Ectodermal cell (in vitro differentiated cells): ENCODE measurements around the gene OTOF.

Experiments
- H3K27ac ChIP-seq: 2 replicates; pipeline ENCODE4 v1.7.0; 2013; ENCODE audit warnings: mild to moderate bottlenecking, low read depth, low read length; ENCODE audit not compliant: insufficient read depth, poor library complexity, severe bottlenecking
- H3K27me3 ChIP-seq: 2 replicates; pipeline ENCODE4 v1.7.0; 2013; ENCODE audit warnings: mild to moderate bottlenecking, low read length; ENCODE audit not compliant: insufficient read depth, control insufficient read depth, poor library complexity, severe bottlenecking
- H3K36me3 ChIP-seq: one replicate; pipeline ENCODE4 v1.7.0; 2013; ENCODE audit warnings: low read length; ENCODE audit not compliant: control insufficient read depth, insufficient read depth
- H3K4me1 ChIP-seq: one replicate; pipeline ENCODE4 v1.7.0; 2013; ENCODE audit warnings: low read length; ENCODE audit not compliant: control insufficient read depth, insufficient read depth
- H3K4me3 ChIP-seq: 2 replicates; pipeline ENCODE4 v1.7.0; 2013; ENCODE audit warnings: low read depth, low read length, control low read depth; ENCODE audit not compliant: insufficient read depth
- H3K9me3 ChIP-seq: 2 replicates; pipeline ENCODE4 v1.7.0; 2013; ENCODE audit warnings: mild to moderate bottlenecking, low read length, moderate library complexity; ENCODE audit not compliant: control insufficient read depth
- WGBS, 2 experiments: methylation state at CpG; one replicate each; pipeline ENCODE4 v1.1.7; 2013; ENCODE audit warnings: missing lambda C conversion rate in 2 of 2; 5-methylcytosine and 5-hydroxymethylcytosine counted together

OTOF gene

DNA sequence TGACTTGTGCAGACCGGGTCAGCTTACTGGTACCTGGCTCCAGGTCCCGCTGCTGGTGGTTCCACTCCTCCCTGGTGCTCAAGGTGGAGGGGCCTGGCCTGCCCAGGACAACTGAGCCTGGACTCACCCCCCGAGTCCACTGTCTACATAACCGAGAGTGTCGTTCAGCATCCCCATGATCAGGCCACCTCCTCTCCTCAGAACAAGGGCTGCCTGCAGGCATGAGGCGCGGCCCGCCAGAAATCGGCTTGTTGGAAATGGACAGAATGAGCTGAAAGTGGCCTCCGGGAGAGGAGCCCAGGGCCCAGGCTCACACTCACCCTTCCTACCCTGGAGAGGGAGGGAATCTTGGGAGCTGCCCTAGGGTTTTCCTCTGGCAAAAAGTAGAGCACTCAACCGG, 38.9 kb upstream of the OTOF start:
- Histone ChIP-seq H3K36me3 (no peaks in the 10 kb centered on the region), H3K27me3 (no peaks in the 10 kb centered on the region), H3K9me3 (no peaks in the 10 kb centered on the region), H3K4me1 (peaks cover 2% of the 10 kb centered on the region), H3K4me3 (no peak overlapping the region), H3K27ac (no peak overlapping the region)
- 86% methylated on average over 11 of the region's 11 CpGs for WGBS, 2 experiments

DNA sequence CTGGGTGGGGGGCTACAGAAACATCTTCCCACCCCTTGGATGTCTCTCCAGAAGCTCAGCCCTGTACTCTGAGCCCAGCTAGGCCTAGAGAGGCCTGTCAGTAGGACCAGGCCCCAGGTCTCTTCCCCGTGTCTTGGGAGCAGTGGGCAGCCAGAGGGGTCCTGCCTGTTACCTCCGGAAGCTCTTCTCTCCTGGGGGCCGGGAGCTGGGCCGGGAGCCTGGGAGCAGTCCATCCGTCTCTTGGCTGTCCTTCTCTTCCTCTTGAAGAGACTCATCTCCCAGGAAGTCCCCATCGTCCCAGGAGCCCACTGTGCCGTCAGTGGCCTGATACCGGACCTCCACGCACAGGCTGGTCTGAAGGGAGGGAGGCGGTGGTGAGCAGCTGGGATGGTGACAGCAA, 38.3 kb upstream of the OTOF start:
- Histone ChIP-seq H3K27ac (no peak overlapping the region), H3K4me3 (no peak overlapping the region), H3K4me1 (no peaks in the 10 kb centered on the region), H3K27me3 (no peaks in the 10 kb centered on the region), H3K9me3 (no peaks in the 10 kb centered on the region), H3K36me3 (no peaks in the 10 kb centered on the region)
- WGBS, 2 experiments, result 94 to 97% methylated on average over 10 of the region's 10 CpGs

DNA sequence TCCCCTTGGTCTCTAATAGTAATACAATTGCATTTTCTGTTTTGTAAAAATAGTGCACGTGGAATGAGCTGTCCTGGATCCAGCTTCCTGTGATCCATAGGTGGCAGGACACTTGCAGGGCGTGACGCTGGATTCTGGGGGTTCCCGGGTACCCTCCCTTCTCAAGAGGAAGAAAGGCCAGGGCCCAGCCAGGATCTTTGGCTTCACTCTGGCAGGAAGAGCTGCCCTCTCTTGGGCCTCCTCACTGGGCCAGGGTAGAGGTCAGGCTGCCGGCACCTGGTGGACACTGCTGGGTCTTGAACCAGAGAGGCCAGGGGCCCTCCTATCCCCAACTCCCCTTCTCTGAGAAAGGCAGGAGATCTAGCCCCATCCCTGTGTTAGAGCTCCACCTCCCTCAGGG, 37.8 kb upstream of the OTOF start:
- 65% methylated on average over 5 of the region's 5 CpGs for WGBS, 2 experiments

DNA sequence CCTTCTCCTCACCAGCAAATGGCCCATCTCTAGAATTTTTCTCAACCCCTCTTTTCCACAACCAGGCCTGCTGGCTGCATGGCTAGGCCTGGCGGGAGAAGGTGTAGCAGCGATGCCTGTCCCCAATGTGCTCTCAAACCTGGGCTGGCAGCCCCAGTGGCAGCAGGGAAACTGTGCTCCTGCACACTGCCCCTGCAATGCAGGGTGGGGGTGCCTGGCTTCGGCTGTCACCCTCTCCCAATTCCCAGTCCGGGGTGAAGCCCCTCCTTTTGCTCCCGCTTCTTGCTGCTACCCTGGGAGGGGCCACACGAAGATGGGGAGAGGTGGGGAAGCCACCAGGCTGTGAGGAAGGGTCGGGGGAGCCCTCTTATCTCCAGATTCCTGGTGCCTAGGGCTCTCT, 36.1 kb upstream of the OTOF start:
- Histone ChIP-seq H3K27ac (no peak overlapping the region), H3K4me3 (no peak overlapping the region), H3K36me3 (no peaks in the 10 kb centered on the region), H3K9me3 (no peaks in the 10 kb centered on the region), H3K4me1 (no peaks in the 10 kb centered on the region), H3K27me3 (no peaks in the 10 kb centered on the region)
- WGBS, 2 experiments, result 91 to 93% methylated on average over 7 of the region's 7 CpGs

More for the DNA sequence above, 37.8 kb upstream of the OTOF start:
- Histone ChIP-seq H3K27me3 (no peaks in the 10 kb centered on the region), H3K36me3 (no peaks in the 10 kb centered on the region), H3K4me3 (no peak overlapping the region), H3K4me1 (no peaks in the 10 kb centered on the region), H3K27ac (no peak overlapping the region), H3K9me3 (no peaks in the 10 kb centered on the region)

DNA sequence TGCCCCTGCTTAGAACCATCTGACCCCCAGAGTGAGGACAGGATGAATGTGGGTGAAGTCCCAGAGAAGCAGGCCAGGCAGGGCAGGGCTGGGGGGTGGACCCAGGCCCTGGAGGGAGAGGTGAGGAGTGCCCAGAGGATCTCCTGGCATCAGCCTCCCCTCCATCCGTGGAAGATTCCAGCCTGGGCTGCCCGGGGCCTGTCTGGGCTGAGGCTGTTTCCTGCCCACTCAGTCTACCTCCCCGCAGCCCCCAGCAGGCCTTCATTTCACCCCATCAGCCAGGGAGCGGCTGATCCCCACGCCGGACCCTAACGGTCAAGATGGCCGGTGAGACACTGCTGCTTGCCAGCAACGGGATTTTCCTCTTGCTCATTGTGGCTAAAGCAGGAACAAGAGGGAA, 35.3 kb upstream of the OTOF start:
- Histone ChIP-seq H3K36me3 (no peaks in the 10 kb centered on the region), H3K9me3 (no peaks in the 10 kb centered on the region), H3K27me3 (no peaks in the 10 kb centered on the region), H3K27ac (no peak overlapping the region), H3K4me3 (no peak overlapping the region), H3K4me1 (no peaks in the 10 kb centered on the region)
- 90 to 92% methylated on average over 9 of the region's 9 CpGs for WGBS, 2 experiments

DNA sequence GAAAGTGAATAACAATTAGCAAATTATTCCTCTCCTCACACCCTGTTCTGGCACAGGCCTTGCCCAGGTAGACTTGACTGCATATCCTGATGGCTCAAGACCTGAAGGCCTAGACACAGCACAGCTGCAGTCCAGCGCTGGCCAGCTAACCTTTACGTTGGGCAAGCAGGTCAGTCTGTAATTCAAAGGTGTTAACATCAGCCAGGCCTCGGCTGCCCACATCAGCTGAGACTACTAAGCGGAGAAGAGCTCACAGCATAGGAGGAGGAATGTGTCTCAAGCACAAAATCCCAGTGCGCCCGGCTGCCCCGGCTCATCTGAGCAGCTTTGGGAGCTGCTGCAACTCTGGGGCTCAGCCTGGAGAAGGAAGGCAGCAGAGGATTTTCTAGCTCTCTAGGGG, 33.5 kb upstream of the OTOF start:
- no peaks in the 10 kb centered on the region for H3K9me3 ChIP-seq
- WGBS, 2 experiments, result 93 to 94% methylated on average over 7 of the region's 7 CpGs
- H3K4me3 ChIP-seq, result no peak overlapping the region
- H3K27me3 ChIP-seq, result no peaks in the 10 kb centered on the region
- H3K4me1 ChIP-seq, result no peaks in the 10 kb centered on the region
- no peak overlapping the region for H3K27ac ChIP-seq
- no peaks in the 10 kb centered on the region for H3K36me3 ChIP-seq

DNA sequence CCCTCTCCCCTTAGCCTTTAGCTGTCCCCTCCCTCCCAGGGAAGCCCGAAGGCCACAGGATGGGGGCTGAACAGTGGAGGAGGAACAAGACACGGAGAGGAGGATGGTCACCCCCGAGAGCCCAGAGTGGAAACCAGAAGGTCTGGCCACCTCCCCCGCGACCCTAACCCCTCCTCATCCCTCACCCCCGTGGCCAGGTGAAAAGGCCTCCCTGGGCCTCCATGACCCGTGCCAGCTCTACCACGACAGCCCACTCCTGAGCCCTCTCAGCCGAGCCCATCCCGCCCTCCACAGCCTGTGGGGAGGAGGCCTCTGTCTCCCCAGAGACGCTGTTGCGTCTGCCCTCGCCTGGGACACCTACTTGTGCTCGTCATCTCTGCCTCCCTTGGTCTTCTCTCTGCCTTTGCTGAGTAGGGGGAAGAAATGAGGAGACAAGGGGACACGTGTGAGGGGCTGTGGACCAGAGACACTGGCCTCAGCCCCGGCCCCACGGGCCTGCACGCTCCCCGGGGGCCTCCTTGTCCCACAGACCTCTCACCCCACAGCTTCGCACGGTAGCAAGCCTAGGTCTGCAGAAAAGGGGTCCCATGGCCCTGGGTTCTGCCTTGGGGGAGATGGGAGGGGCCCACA, 32.5 kb upstream of the OTOF start:
- Histone ChIP-seq H3K4me1 (no peaks in the 10 kb centered on the region), H3K36me3 (no peaks in the 10 kb centered on the region), H3K27me3 (no peaks in the 10 kb centered on the region), H3K9me3 (no peaks in the 10 kb centered on the region), H3K4me3 (no peak overlapping the region), H3K27ac (no peak overlapping the region)
- 93% methylated on average over 21 of the region's 21 CpGs for WGBS, 2 experiments

DNA sequence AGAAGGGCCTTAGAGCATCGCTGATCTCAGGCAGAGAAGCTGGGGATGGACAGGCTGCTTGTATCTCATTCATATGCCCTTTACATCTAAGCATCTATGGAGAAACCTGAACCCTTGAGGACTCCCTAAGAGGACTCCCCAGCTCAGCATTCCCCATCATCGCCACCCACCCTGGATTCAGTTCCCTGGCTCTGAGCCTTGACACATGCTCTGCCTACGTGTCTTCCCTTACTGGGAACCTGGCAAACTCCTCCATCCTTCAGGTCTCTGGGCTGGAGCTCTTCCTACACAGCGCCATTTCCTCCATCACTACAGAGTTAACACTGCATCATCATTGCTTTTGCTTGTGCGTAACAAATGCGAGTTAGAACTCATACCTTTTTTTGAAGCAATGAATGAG, 31.2 kb upstream of the OTOF start:
- WGBS, 2 experiments, result 95% methylated on average over 6 of the region's 6 CpGs
- H3K9me3 ChIP-seq, result no peaks in the 10 kb centered on the region
- H3K36me3 ChIP-seq, result no peaks in the 10 kb centered on the region
- H3K27ac ChIP-seq, result no peak overlapping the region
- peaks cover under 1% of the 10 kb centered on the region for H3K27me3 ChIP-seq
- no peaks in the 10 kb centered on the region for H3K4me1 ChIP-seq
- H3K4me3 ChIP-seq, result no peak overlapping the region

DNA sequence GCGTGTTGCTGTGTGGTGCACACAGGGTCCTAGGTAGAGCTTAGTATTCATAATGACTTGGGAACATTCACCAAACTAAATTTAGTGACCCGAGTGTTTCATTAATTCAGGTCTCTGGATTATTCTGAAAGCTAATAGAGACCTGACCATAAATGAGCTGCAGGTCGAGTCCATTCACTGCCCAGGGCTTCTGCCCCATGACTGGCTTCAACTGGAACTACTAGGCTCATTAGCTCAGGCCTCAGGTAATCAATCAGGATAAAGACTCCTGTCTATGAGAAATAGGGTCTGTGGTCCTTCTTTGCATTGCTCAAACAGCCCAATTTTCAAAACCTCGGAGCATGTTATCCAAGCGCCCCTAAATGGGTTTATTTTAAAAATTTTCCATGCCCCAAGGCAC, 30.0 kb upstream of the OTOF start:
- Histone ChIP-seq H3K9me3 (no peaks in the 10 kb centered on the region), H3K27me3 (peaks cover 5% of the 10 kb centered on the region), H3K27ac (no peak overlapping the region), H3K4me1 (no peaks in the 10 kb centered on the region), H3K4me3 (no peak overlapping the region), H3K36me3 (no peaks in the 10 kb centered on the region)
- WGBS, 2 experiments, result 89 to 94% methylated on average over 5 of the region's 5 CpGs

DNA sequence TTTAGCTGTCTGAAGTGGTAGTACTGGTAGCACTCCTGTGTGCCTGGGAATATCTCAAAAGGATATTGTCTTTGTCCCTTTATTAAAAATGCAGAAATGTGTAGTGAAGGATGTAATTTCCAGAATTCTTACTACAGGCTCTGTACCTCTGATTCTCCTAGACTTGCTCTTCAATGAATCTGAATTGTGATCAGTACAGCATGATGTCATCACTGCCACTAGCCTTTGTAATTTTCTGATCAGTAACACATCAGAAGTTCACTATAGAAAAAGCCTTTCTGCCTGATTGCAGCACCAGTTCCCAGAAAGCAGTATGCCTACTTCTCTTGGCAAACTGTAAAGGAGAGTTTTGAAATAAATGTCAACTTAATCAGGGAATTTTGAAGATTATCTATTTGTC, 29.2 kb upstream of the OTOF start:
- no peaks in the 10 kb centered on the region for H3K4me1 ChIP-seq
- H3K4me3 ChIP-seq, result no peak overlapping the region
- H3K27ac ChIP-seq, result no peak overlapping the region
- peaks cover 5% of the 10 kb centered on the region for H3K27me3 ChIP-seq
- H3K9me3 ChIP-seq, result no peaks in the 10 kb centered on the region
- no peaks in the 10 kb centered on the region for H3K36me3 ChIP-seq

DNA sequence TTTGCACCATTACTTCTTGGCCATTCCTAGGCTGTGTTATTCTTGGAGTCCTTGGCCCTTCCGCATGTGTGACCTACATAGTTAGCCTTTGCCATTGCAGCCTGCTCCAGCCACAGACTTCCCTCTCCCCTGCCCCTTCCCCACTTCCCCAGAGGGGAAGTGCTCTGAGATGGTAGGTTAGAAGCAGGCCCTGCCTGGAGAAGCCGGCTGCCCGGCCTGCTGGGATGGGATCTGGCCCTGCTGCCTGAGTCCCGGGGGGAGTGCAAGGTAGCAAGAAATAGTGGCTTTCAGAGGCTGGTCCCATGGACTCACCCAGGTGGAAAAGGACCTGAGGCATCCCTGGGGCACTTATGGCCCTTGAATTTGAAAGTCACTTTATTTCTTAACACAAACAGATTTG, 28.4 kb upstream of the OTOF start:
- H3K4me1 ChIP-seq, result no peaks in the 10 kb centered on the region
- no peaks in the 10 kb centered on the region for H3K9me3 ChIP-seq
- 94 to 95% methylated on average over 4 of the region's 4 CpGs for WGBS, 2 experiments
- H3K4me3 ChIP-seq, result no peak overlapping the region
- no peaks in the 10 kb centered on the region for H3K36me3 ChIP-seq
- no peak overlapping the region for H3K27ac ChIP-seq
- H3K27me3 ChIP-seq, result peaks cover 5% of the 10 kb centered on the region
